HCT116 (cell line): Measurements from ENCODE around the gene ERBB3. TPM values are rescaled to one million over a fixed set of nuclear protein-coding genes. Genes with fewer than 3 reads are reported as not detected.

Experiments used
- ATAC-seq: fragments of 200-7000 bp; cut with Tn5 transposase; 2 replicates; pipeline ENCODE4 v1.9.1; 2020; ENCODE audit warnings: mild to moderate bottlenecking, moderate library complexity
- BruUV-seq: library from RNA; stranded (reverse); fragments of 400-500 nt; replicated peaks from 2 replicates; lab custom pipeline; 2021; lab: Mats Ljungman, UMichigan
- CTCF ChIA-PET: fragments of 300-600 bp; sonication (Branson Sonifier 250); formaldehyde crosslinking; loops from one replicate; lab custom pipeline; 2021; ENCODE audit warnings: antibody characterized with exemption; lab: Charles Lee
- POLR2A ChIA-PET: fragments of 300-600, 350-600 bp; sonication (Branson Sonifier 250); formaldehyde crosslinking; loops from one replicate; lab custom pipeline; 2021; ENCODE audit warnings: antibody characterized with exemption; lab: Charles Lee
- RAD21 ChIA-PET, 2 experiments: fragments of 300-600 bp; sonication (Branson Sonifier 250); formaldehyde crosslinking; loops; one replicate each; lab custom pipeline; 2023; ENCODE audit warnings: low total read pairs in 2 of 2; ENCODE audit not compliant: uncharacterized antibody in 2 of 2, unreplicated experiment in 2 of 2, low non-redundant PET in 1 of 2; lab: Charles Lee
- DNase-seq: peaks from one replicate; pipeline ENCODE4 v3.0.0-alpha.2; 2010; ENCODE audit warnings: low read depth, low spot score
- H2AFZ ChIP-seq: fragments of 200-600 bp; shearing (Covaris generic), sonication (generic); 2 replicates; pipeline ENCODE4 v1.6.1; 2017; ENCODE audit warnings: low read depth, mixed run types, mixed read lengths, antibody characterized with exemption, low read length; ENCODE audit not compliant: poor library complexity, severe bottlenecking
- H3K27ac ChIP-seq: 2 replicates; pipeline ENCODE4 v1.5.1; 2012; ENCODE audit warnings: low read depth, low read length
- H3K27me3 ChIP-seq: fragments of 200-600 bp; sonication (generic); 2 replicates; pipeline ENCODE4 v1.6.1; 2016; ENCODE audit warnings: mixed run types, low read length, mixed read lengths; ENCODE audit not compliant: insufficient read depth
- H3K36me3 ChIP-seq, 2 experiments: fragments of 200-500 bp in 1 of 2; fragments of 200-600 bp in 1 of 2; sonication (Bioruptor generic) in 1 of 2; sonication (generic) in 1 of 2; 2 replicates each; pipeline versions ENCODE4 v1.5.1 to v1.6.1; 2014 to 2016; ENCODE audit warnings: low read length in 2 of 2, inconsistent platforms in 1 of 2, mixed read lengths in 1 of 2, mixed run types in 1 of 2; ENCODE audit not compliant: insufficient read depth in 2 of 2, control insufficient read depth in 1 of 2
- H3K4me1 ChIP-seq, 2 experiments: fragments of 200-600 bp in 1 of 2; sonication (generic) in 1 of 2; 2 replicates each; pipeline versions ENCODE4 v1.5.1 to v1.6.1; 2012 to 2017; ENCODE audit warnings: low read length in 2 of 2, inconsistent platforms in 1 of 2, mild to moderate bottlenecking in 1 of 2, mixed read lengths in 1 of 2, mixed run types in 1 of 2, moderate library complexity in 1 of 2; ENCODE audit not compliant: insufficient read depth in 2 of 2, control insufficient read depth in 1 of 2
- H3K4me2 ChIP-seq: fragments of 200-600 bp; sonication (generic); 2 replicates; pipeline ENCODE4 v1.6.1; 2017; ENCODE audit warnings: mixed run types, low read length, mixed read lengths
- H3K4me3 ChIP-seq, 2 experiments: fragments of 200-600 bp in 1 of 2; sonication (generic) in 1 of 2; replicated peaks in 1 of 2; 2 replicates each; pipeline ENCODE4 v1.5.1; 2011 to 2016; ENCODE audit warnings: low read length in 2 of 2, control low read depth in 1 of 2, low read depth in 1 of 2, mild to moderate bottlenecking in 1 of 2, mixed read lengths in 1 of 2, mixed run types in 1 of 2
- H3K79me2 ChIP-seq: fragments of 200-600 bp; sonication (generic); 2 replicates; pipeline ENCODE4 v1.6.1; 2017; ENCODE audit warnings: mild to moderate bottlenecking, mixed run types, low read length, moderate library complexity, mixed read lengths; ENCODE audit not compliant: insufficient read depth
- H3K9ac ChIP-seq: fragments of 200-600 bp; sonication (generic); 2 replicates; pipeline ENCODE4 v1.6.1; 2016; ENCODE audit warnings: low read length, mixed read lengths
- H3K9me2 ChIP-seq: fragments of 200-600 bp; sonication (generic), shearing (Covaris generic); 2 replicates; pipeline ENCODE4 v1.6.1; 2017; ENCODE audit warnings: mixed run types, mild to moderate bottlenecking, moderate library complexity; ENCODE audit not compliant: insufficient read depth
- H3K9me3 ChIP-seq, 2 experiments: fragments of 200-500 bp in 1 of 2; fragments of 200-600 bp in 1 of 2; sonication (Bioruptor generic) in 1 of 2; sonication (generic) in 1 of 2; 2 replicates each; pipeline ENCODE4 v1.6.1; 2014 to 2017; ENCODE audit warnings: low read length in 2 of 2, mixed read lengths in 2 of 2, inconsistent platforms in 1 of 2, low read depth in 1 of 2, mild to moderate bottlenecking in 1 of 2, mixed run types in 1 of 2, moderate library complexity in 1 of 2; ENCODE audit not compliant: control insufficient read depth in 1 of 2, insufficient read depth in 1 of 2
- H4K20me1 ChIP-seq: fragments of 200-600 bp; sonication (generic), shearing (Covaris generic); 2 replicates; pipeline ENCODE4 v1.6.1; 2017; ENCODE audit warnings: mixed run types, mild to moderate bottlenecking, moderate library complexity; ENCODE audit not compliant: insufficient read depth
- CBX3 ChIP-seq: IDR thresholded peaks from 2 replicates; pipeline ENCODE4 v1.6.1; 2012; ENCODE audit warnings: low read depth
- EZH2 ChIP-seq: fragments of 200-600 bp; sonication (generic); IDR thresholded peaks from 2 replicates; pipeline ENCODE4 v1.6.1; 2017; ENCODE audit warnings: antibody characterized with exemption, mixed run types
- JUND ChIP-seq: IDR thresholded peaks from 2 replicates; pipeline ENCODE4 v1.6.1; 2012
- POLR2AphosphoS5 ChIP-seq: IDR thresholded peaks from 2 replicates; pipeline ENCODE4 v1.6.1; 2011; ENCODE audit warnings: mild to moderate bottlenecking, low read depth, low read length, moderate library complexity
- RAD21 ChIP-seq: IDR thresholded peaks from 2 replicates; pipeline ENCODE4 v1.6.1; 2012; ENCODE audit warnings: low read depth, mild to moderate bottlenecking
- SRF ChIP-seq: IDR thresholded peaks from 2 replicates; pipeline ENCODE4 v1.6.1; 2012; ENCODE audit warnings: low read depth
- YY1 ChIP-seq: IDR thresholded peaks from 2 replicates; pipeline ENCODE4 v1.6.1; 2011; ENCODE audit warnings: low read length, low read depth, moderate library complexity, mild to moderate bottlenecking; ENCODE audit not compliant: insufficient replicate concordance; ENCODE audit errors: extremely low read depth
- ZFX ChIP-seq: fragments of 450-650 bp; IDR thresholded peaks from 2 replicates; pipeline ENCODE4 v1.6.1; 2017
- intact Hi-C: fragments of 100-400 bp; cut with micrococcal nuclease; formaldehyde crosslinking; loops from 2 replicates; pipeline ENCODE4 v1.10.0; 2022
- total RNA-seq: library from RNA; stranded (reverse); gene quantifications from one replicate; pipeline ENCODE4 v1.2.1, GENCODE V29; 2021; ENCODE audit not compliant: unreplicated experiment

ERBB3 gene
- total RNA-seq, 1 experiment from 2014 or later: 39.7 TPM

DNA sequence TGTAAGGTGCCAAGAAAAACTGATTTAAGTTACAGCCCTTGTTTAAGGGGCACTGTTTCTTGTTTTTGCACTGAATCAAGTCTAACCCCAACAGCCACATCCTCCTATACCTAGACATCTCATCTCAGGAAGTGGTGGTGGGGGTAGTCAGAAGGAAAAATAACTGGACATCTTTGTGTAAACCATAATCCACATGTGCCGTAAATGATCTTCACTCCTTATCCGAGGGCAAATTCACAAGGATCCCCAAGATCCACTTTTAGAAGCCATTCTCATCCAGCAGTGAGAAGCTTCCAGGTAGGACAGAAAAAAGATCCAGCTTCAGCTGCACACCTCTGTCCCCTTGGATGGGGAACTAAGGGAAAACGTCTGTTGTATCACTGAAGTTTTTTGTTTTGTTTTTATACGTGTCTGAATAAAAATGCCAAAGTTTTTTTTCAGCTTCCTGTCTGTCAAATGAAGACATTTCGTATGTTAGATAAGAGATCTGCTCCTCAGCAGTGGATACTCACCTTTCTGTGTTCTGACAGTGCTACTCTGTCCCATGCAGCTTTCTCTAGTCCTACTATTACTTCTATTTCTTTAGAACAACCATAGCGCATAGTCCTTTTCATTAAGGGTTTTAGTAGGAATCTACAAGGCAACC lies 23.2 kb downstream of the ERBB3 start:
- H3K4me1 ChIP-seq: peaks cover 9 to 26% of the 10 kb centered on the region in 2 experiments
- ChIA-PET CTCF (interaction anchor here (1.4 to 1.6 kb wide), 3 partner anchors 15 to 25 kb away, joined by 4 to 13 read pairs (median 6); partner anchors contain the start of genes ESYT1 and ZC3H10), RAD21 (no interaction called here), POLR2A (interaction anchor here (1.1 to 2.6 kb wide), 3 partner anchors 10 to 285 kb away, joined by 6 to 16 read pairs (median 13); partner anchors contain the start of genes ORMDL2 and SARNP)
- no TSS peak for BruUV-seq
- intact Hi-C loops: no loop called here
- H3K79me2 ChIP-seq: peaks cover 40% of the 10 kb centered on the region
- no peaks in the 10 kb centered on the region for H3K9me3 ChIP-seq
- H3K27me3 ChIP-seq: no peaks in the 10 kb centered on the region
- TF ChIP-seq ZFX: no peak
- TF ChIP-seq RAD21: no peak
- no peak for TF ChIP-seq POLR2AphosphoS5
- no peak for TF ChIP-seq EZH2
- no peak for TF ChIP-seq SRF
- H3K36me3 ChIP-seq: peaks cover 29 to 47% of the 10 kb centered on the region in 2 experiments
- H3K4me3 ChIP-seq: peak overlapping the region; percentile 88 to 98
- no peaks in the 10 kb centered on the region for H3K9me2 ChIP-seq
- H3K27ac ChIP-seq: peak overlapping the region; percentile 94; the same call in 1 of the 2 replicates
- H3K9ac ChIP-seq: peak overlapping the region; percentile 100
- H3K4me2 ChIP-seq: peak overlapping the region; percentile 93
- ATAC-seq: no peak
- DNase-seq: no peak
- H4K20me1 ChIP-seq: peaks cover 7% of the 10 kb centered on the region; the same call in 1 of the 2 replicates
- no peak overlapping the region for H2AFZ ChIP-seq

DNA sequence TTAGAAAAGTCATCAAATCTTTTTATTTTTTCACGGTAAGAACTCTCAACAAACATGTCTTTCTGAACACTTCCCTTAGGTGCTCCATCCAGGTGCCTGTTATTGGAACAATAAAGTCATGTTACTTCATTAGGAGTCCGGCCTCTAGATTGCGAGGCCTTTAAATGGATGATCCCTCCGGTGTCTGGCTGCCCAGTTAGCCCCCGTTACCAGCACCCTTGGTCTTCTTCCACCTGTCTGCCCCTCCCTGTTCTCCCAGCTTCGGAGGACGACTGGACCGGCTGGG lies 23.8 kb downstream of the ERBB3 start:
- Histone ChIP-seq H3K9ac (peak overlapping the region; percentile 100), H3K27me3 (no peaks in the 10 kb centered on the region), H3K9me3 (no peaks in the 10 kb centered on the region)
- CTCF ChIA-PET: interaction anchor here (0.6 to 1.6 kb wide), 10 partner anchors 9 to 524 kb away, joined by 3 to 13 read pairs (median 4); partner anchors contain the start of genes ERBB3, ESYT1 and ZC3H10
- TF ChIP-seq CBX3: no peak
- TF ChIP-seq YY1: no peak
- 0 out of 2 replicates have a peak, but pooled peaks have one; percentile 10 for TF ChIP-seq JUND
- TF ChIP-seq, all 23 proteins: peak for 1
- no peak overlapping the region for H2AFZ ChIP-seq
- H3K79me2 ChIP-seq: peaks cover 45% of the 10 kb centered on the region
- intact Hi-C loops: loop anchor here (1.0 to 2.0 kb wide), 3 partner anchors 13 to 57 kb away; partner anchors contain the start of gene RPL41
- ChIA-PET POLR2A (interaction anchor here (0.7 to 2.6 kb wide), 21 partner anchors 8 to 366 kb away, joined by 3 to 75 read pairs (median 4); partner anchors contain the start of genes ESYT1, MYL6B, ORMDL2 and RNF41), RAD21 (interaction anchor here in 1 of 2 experiments (1.0 kb wide), 1 partner anchor 23 kb away, joined by 3 read pairs; no protein-coding TSS in a partner anchor)
- H3K36me3 ChIP-seq: peaks cover 32 to 49% of the 10 kb centered on the region in 2 experiments
- H3K4me2 ChIP-seq: peak overlapping the region; percentile 93
- no peak for ATAC-seq
- no peak for DNase-seq
- H3K9me2 ChIP-seq: no peaks in the 10 kb centered on the region
- BruUV-seq: no TSS peak
- peak overlapping the region; percentile 88 to 98 for H3K4me3 ChIP-seq
- H3K27ac ChIP-seq: peak overlapping the region; percentile 94
- peaks cover 7% of the 10 kb centered on the region; the same call in 1 of the 2 replicates for H4K20me1 ChIP-seq
- H3K4me1 ChIP-seq: peaks cover 9 to 26% of the 10 kb centered on the region in 2 experiments
